HepG2 (cell line): ENCODE results near the gene ZFR. TPM values are rescaled to one million over a fixed set of nuclear protein-coding genes. Genes with fewer than 3 reads are reported as not detected.

Source experiments
- ATF2 ChIP-seq: sonication (generic); formaldehyde crosslinking; IDR thresholded peaks from 2 replicates; pipeline ENCODE4 v1.4.0; 2020; ENCODE audit warnings: missing genetic modification reagents
- BHLHE40 ChIP-seq: IDR thresholded peaks from 2 replicates; pipeline ENCODE4 v1.6.1; 2011; ENCODE audit warnings: low read length, improper control_type of control experiment
- FOXP1 ChIP-seq, 2 experiments: fragments of 450-650 bp in 1 of 2; IDR thresholded peaks; 2 replicates each; pipeline ENCODE4 v1.6.1; 2017 to 2018; ENCODE audit warnings: antibody characterized with exemption in 1 of 2
- KLF16 ChIP-seq, 2 experiments: sonication (generic) in 1 of 2; formaldehyde crosslinking in 1 of 2; IDR thresholded peaks; 2 replicates each; pipeline versions ENCODE4 v1.6.1 to v1.8.0; 2016 to 2023; ENCODE audit warnings: missing genetic modification reagents in 2 of 2, missing compliant biosample characterization in 1 of 2
- THAP8 ChIP-seq: sonication (generic); formaldehyde crosslinking; IDR thresholded peaks from 2 replicates; pipeline ENCODE4 v1.5.1; 2020; ENCODE audit warnings: missing genetic modification reagents, mild to moderate bottlenecking, borderline replicate concordance
- ZBTB38 ChIP-seq: sonication (generic); formaldehyde crosslinking; IDR thresholded peaks from 2 replicates; pipeline ENCODE4 v1.5.1; 2020; ENCODE audit warnings: mild to moderate bottlenecking, missing genetic modification reagents
- ZNF367 ChIP-seq: sonication (generic); formaldehyde crosslinking; IDR thresholded peaks from 2 replicates; pipeline ENCODE4 v1.4.0; 2020; ENCODE audit warnings: missing genetic modification reagents, borderline replicate concordance
- ZNF382 ChIP-seq: sonication (generic); formaldehyde crosslinking; IDR thresholded peaks from 2 replicates; pipeline ENCODE4 v1.5.0; 2020; ENCODE audit warnings: missing genetic modification reagents, mild to moderate bottlenecking, borderline replicate concordance
- polyA plus RNA-seq, 8 experiments: library from polyadenylated mRNA; depleted of rRNA in 3 of 8; stranded (reverse) in 7 of 8; unstranded in 1 of 8; fragments of >200 nt; fragmentation: Illumina TruSeq in 4 of 8; extraction: Trizol in 4 of 8; gene quantifications; 2 replicates each; pipeline versions ENCODE4 v1.2.1 to v1.2.3, GENCODE V29; 2011 to 2016; ENCODE audit warnings: low read depth in 4 of 8, missing spikeins in 1 of 8, mixed read lengths in 1 of 8; ENCODE audit not compliant: insufficient read depth in 1 of 8
- total RNA-seq, 5 experiments: library from RNA; depleted of rRNA; stranded (reverse); fragments of >200 nt; fragmentation: Illumina TruSeq; extraction: Trizol; gene quantifications; 2 replicates each; pipeline ENCODE4 v1.2.3, GENCODE V29; 2016; ENCODE audit warnings: low read depth in 1 of 5
- TF ChIP-seq, protein P1 (sequence below), 2 experiments: sonication (generic) in 1 of 2; formaldehyde crosslinking in 1 of 2; IDR thresholded peaks; 2 replicates each; pipeline versions ENCODE4 v1.6.1 to v1.9.0; 2014 to 2022; ENCODE audit warnings: antibody characterized with exemption in 1 of 2, borderline replicate concordance in 1 of 2, inconsistent platforms in 1 of 2, low read depth in 1 of 2, missing genetic modification reagents in 1 of 2
- TF ChIP-seq, protein P2 (sequence below): sonication (generic); formaldehyde crosslinking; IDR thresholded peaks from 2 replicates; pipeline ENCODE4 v1.4.0; 2020; ENCODE audit warnings: mild to moderate bottlenecking, missing genetic modification reagents

Gene ZFR
- total and polyA plus RNA-seq, 2 of the 13 experiments (the other 11 are each of a cell fraction or from before 2014, with no cell fraction given) = 89.0 to 92.8 TPM

- TF ChIP-seq ZNF382 (CRISPR knock-in tag) = no peak
- no peak for TF ChIP-seq ATF2 (CRISPR knock-in tag)
- no peak; the same call in 1 of the 2 replicates for TF ChIP-seq ZBTB38 (CRISPR knock-in tag)
- TF ChIP-seq, protein P1, sequence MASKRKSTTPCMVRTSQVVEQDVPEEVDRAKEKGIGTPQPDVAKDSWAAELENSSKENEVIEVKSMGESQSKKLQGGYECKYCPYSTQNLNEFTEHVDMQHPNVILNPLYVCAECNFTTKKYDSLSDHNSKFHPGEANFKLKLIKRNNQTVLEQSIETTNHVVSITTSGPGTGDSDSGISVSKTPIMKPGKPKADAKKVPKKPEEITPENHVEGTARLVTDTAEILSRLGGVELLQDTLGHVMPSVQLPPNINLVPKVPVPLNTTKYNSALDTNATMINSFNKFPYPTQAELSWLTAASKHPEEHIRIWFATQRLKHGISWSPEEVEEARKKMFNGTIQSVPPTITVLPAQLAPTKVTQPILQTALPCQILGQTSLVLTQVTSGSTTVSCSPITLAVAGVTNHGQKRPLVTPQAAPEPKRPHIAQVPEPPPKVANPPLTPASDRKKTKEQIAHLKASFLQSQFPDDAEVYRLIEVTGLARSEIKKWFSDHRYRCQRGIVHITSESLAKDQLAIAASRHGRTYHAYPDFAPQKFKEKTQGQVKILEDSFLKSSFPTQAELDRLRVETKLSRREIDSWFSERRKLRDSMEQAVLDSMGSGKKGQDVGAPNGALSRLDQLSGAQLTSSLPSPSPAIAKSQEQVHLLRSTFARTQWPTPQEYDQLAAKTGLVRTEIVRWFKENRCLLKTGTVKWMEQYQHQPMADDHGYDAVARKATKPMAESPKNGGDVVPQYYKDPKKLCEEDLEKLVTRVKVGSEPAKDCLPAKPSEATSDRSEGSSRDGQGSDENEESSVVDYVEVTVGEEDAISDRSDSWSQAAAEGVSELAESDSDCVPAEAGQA (IDR thresholded peaks at IDR 0.05; ENCODE audit: low read depth) = no peak
- TF ChIP-seq, protein P1 (CRISPR knock-in tag; IDR thresholded peaks at IDR 0.05; ENCODE audit: borderline replicate concordance) = 0 out of 2 replicates have a peak, but pooled peaks have one; percentile 57
- no peak for TF ChIP-seq ZNF367 (CRISPR knock-in tag)
- 0 out of 2 replicates have a peak, but pooled peaks have one; percentile 30 for TF ChIP-seq THAP8 (CRISPR knock-in tag)
- TF ChIP-seq BHLHE40 = peak; percentile 55
- TF ChIP-seq, protein P2, sequence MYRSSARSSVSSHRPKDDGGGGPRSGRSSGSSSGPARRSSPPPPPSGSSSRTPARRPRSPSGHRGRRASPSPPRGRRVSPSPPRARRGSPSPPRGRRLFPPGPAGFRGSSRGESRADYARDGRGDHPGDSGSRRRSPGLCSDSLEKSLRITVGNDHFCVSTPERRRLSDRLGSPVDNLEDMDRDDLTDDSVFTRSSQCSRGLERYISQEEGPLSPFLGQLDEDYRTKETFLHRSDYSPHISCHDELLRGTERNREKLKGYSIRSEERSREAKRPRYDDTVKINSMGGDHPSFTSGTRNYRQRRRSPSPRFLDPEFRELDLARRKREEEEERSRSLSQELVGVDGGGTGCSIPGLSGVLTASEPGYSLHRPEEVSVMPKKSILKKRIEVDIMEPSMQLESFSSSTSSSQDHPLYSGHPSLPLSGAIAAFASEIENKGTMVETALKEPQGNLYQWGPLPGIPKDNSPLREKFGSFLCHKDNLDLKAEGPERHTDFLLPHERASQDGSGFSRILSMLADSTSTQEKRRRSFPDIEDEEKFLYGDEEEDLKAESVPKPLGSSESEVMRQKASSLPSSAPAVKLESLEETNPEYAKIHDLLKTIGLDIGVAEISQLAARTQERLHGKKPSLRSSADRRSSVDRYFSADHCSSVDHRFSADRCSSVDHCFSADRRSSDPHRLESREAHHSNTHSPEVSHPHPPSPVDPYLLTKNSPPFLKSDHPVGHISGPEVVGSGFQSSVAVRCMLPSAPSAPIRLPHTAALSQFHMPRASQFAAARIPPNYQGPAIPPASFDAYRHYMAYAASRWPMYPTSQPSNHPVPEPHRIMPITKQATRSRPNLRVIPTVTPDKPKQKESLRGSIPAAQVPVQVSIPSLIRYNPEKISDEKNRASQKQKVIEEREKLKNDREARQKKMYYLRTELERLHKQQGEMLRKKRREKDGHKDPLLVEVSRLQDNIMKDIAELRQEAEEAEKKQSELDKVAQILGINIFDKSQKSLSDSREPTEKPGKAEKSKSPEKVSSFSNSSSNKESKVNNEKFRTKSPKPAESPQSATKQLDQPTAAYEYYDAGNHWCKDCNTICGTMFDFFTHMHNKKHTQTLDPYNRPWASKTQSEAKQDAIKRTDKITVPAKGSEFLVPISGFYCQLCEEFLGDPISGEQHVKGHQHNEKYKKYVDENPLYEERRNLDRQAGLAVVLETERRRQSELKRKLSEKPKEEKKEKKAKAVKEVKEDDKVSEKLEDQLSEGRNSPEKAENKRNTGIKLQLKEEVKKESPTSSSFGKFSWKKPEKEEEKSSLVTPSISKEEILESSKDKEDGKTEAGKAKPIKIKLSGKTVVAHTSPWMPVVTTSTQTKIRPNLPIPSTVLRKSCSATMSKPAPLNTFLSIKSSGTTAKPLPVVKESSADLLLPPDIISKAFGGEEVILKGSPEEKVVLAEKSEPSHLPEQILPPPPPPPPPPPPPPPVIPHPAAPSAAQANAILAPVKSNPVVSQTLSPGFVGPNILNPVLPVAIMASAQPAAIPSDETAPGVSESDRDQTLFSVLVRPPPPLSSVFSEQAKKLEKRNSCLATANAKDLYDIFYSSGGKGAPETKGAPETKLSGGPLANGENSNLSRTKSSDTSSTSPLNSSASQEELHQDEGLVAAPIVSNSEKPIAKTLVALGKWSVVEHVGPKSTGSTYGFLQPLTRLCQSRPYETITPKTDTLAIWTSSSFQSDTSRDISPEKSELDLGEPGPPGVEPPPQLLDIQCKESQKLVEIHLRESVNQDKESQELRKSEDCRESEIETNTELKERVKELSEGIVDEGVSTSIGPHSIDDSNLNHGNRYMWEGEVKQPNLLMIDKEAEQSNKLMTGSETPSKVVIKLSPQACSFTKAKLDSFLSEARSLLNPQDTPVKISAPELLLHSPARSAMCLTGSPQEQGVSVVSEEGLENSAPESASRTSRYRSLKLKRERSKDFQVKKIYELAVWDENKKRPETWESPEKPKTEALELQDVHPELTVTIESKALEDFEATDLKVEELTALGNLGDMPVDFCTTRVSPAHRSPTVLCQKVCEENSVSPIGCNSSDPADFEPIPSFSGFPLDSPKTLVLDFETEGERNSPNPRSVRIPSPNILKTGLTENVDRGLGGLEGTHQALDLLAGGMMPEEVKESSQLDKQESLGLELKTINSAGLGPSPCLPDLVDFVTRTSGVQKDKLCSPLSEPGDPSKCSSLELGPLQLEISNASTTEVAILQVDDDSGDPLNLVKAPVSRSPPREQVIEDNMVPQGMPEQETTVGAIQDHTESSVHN (CRISPR knock-in tag) = no peak
- peak in 1 of 2 experiments; percentile 86; a peak in 2 of 4 replicates for TF ChIP-seq KLF16 (CRISPR knock-in tag; IDR thresholded peaks at IDR 0.05)
- no peak for TF ChIP-seq FOXP1 (IDR thresholded peaks at IDR 0.05)
- TF ChIP-seq FOXP1 (CRISPR knock-in tag; IDR thresholded peaks at IDR 0.05) = no peak
Observed at GRCh38 chr5:32444431-32445286, at the start of gene ZFR (continued).
